VCaP (cell line): ENCODE data around the gene GLYATL2.

Experiments used
- H3K27ac ChIP-seq: fragments of 450-650 bp; 2 replicates; pipeline ENCODE4 v1.5.1; 2017
- CTCF ChIP-seq: fragments of 450-650 bp; conservative IDR thresholded peaks from 2 replicates; pipeline ENCODE4 v1.5.1; 2017; ENCODE audit warnings: mild to moderate bottlenecking, moderate library complexity

The GLYATL2 gene

DNA sequence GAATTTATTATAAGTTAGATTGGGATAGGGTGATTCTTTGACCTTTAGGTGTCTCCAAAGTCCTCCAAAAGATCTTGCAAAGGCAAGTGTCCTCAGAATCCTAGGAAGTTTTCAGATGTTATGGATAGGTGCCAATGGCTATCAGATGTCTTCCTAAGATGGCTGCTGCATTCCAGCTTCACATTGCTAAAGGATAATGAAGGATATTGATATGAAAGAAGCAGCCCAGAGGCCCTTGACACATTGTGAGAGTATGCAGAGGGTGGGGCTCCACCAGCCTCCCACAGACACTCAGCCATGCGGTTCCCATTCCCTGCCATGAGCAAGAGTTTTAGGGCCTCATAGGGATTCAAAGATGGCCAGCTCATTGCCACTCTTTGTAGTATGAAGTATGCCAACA is 22.3 kb upstream of the GLYATL2 start:
- TF ChIP-seq CTCF, result no peak
- H3K27ac ChIP-seq, result no peak overlapping the region

DNA sequence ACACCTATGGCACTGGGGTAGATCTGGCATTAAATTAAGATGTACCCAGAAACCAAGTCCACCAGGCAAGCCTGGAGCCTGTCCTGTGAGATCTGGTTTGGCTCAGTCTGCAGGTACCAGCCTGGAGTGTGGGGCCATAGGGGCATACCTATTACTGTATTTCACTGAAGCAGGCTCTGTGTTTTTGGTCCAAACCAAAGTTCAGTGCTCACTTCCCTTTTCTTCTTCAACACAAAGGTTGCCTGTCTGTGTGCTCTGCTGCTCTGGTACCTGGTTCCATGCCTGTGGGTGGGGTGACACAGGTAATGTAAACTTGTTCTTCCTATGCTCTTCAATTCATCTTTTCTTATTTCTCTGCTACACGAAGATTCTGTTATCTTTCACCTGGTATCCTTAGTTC is 19.8 kb upstream of the GLYATL2 start:
- no peak for TF ChIP-seq CTCF
- no peak overlapping the region for H3K27ac ChIP-seq

- no peak overlapping the region for H3K27ac ChIP-seq
- TF ChIP-seq CTCF, result no peak
Observed at GRCh38 chr11:58863697-58864096, 19.2 kb upstream of the GLYATL2 start.

DNA sequence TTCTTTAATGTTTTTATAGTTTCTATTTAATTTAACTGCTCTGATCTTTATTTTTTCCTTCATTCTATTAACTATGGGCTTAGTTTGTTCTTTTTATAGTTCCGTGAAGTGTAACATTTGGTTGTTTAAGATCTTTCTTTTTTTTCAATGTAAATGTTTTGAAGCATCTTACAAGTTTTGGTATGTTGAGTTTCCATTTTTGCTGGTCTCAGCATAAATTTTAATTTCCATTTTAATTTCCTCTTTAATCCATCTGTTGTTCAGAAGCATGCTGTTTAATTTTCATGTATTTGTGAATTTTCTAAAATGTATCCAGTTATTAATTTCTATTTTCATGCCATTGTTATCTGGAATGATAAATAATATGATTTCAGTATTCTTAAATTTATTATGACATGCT is 17.0 kb upstream of the GLYATL2 start:
- no peak overlapping the region for H3K27ac ChIP-seq
- TF ChIP-seq CTCF, result no peak

GRCh38 chr11:58856806-58857205 is 12.3 kb upstream of the GLYATL2 start:
- H3K27ac ChIP-seq, result no peak overlapping the region
- TF ChIP-seq CTCF, result no peak

DNA sequence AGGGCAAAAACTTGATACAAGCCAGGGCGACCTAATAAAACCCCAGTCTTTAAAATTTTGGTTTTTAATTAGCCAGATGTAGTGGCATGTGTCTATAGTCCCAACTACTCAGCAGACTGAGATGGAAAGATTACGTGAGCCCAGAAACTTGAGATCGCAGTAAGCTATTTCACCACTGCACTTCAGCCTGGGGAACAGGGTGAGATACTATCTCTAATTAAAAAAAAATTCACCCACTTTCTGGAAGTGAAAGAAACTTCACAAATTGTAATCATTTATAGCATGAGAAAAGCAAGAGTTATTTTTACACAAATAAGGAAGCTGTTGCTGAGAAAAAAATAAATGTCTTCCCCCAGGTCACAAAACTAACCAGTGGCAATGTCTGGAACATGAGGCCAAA is 882 bp upstream of the GLYATL2 start:
- H3K27ac ChIP-seq, result no peak overlapping the region
- TF ChIP-seq CTCF, result no peak

GRCh38 chr11:58837707-58838388 is 6.7 kb downstream of the GLYATL2 start:
- no peak for TF ChIP-seq CTCF
- no peak overlapping the region for H3K27ac ChIP-seq
